Measurements from ENCODE around the gene CENPI. TPM values are rescaled to one million over a fixed set of nuclear protein-coding genes. Genes with fewer than 3 reads are reported as not detected.

Gene CENPI
- polyA plus RNA-seq, 1 donor (not counting 4 experiments of a cell fraction or from before 2014, with no cell fraction given), result 10.5 TPM

GRCh38 chrX:101081231-101081630 is 16.8 kb upstream of the CENPI start:
- FAIRE-seq (peak; percentile 81), DNase-seq (ENCODE audit: low read depth, low spot score) (no peak)
- no peak overlapping the region for H3K9ac ChIP-seq (ENCODE audit: control insufficient read depth, extremely low read depth, insufficient read depth, low read length)

GRCh38 chrX:101091817-101092216 is 6.2 kb upstream of the CENPI start:
- Histone ChIP-seq H3K9me1 (ENCODE audit: control insufficient read depth, extremely low read depth, insufficient read depth, low read length) (no peaks in the 10 kb centered on the region), H3K4me3 (ENCODE audit: control insufficient read depth in 2 of 3, extremely low read depth in 1 of 3, insufficient read depth in 2 of 3, low read depth in 1 of 3, low read length in 3 of 3) (no peak overlapping the region)

More at GRCh38 chrX:101081231-101081630, 16.8 kb upstream of the CENPI start:
- TF ChIP-seq CTCF (optimal IDR thresholded peaks at IDR 0.05 in 1 of 3, IDR thresholded peaks at IDR 0.05 in 1 of 3, conservative IDR thresholded peaks at IDR 0.05 in 1 of 3; ENCODE audit: extremely low read depth in 1 of 3, insufficient read depth in 2 of 3, low read length in 3 of 3) (no peak), EZH2 (IDR thresholded peaks at IDR 0.05; ENCODE audit: low read length) (no peak)
- Histone ChIP-seq H3K4me3 (ENCODE audit: control insufficient read depth in 2 of 3, extremely low read depth in 1 of 3, insufficient read depth in 2 of 3, low read depth in 1 of 3, low read length in 3 of 3) (no peak overlapping the region), H3K4me2 (ENCODE audit: control insufficient read depth, extremely low read depth, insufficient read depth, low read depth, low read length) (no peak overlapping the region), H2AFZ (ENCODE audit: control insufficient read depth, low read length) (no peak overlapping the region), H4K20me1 (ENCODE audit: control insufficient read depth, extremely low read depth, insufficient read depth, low read length) (no peaks in the 10 kb centered on the region), H3K27me3 (ENCODE audit: control insufficient read depth, extremely low read depth, insufficient read depth, low read length) (no peaks in the 10 kb centered on the region), H3K9me3 (ENCODE audit: control insufficient read depth, low read depth, low read length) (no peaks in the 10 kb centered on the region), H3K4me1 (ENCODE audit: control insufficient read depth, extremely low read depth, insufficient read depth, low read length) (no peaks in the 10 kb centered on the region), H3K79me2 (ENCODE audit: control insufficient read depth, insufficient read depth, low read length) (no peaks in the 10 kb centered on the region), H3K36me3 (ENCODE audit: control insufficient read depth in 2 of 2, extremely low read depth in 1 of 2, insufficient read depth in 2 of 2, low read length in 2 of 2) (no peaks in the 10 kb centered on the region), H3K9me1 (ENCODE audit: control insufficient read depth, extremely low read depth, insufficient read depth, low read length) (no peaks in the 10 kb centered on the region), H3K27ac (ENCODE audit: control insufficient read depth, insufficient read depth, low read length) (no peak overlapping the region)
- dilution Hi-C loops (cut with MboI; ENCODE audit: extremely low pct_ligation_motif_present, low sequenced_read_pairs), result no loop called here

More at GRCh38 chrX:101091817-101092216, 6.2 kb upstream of the CENPI start:
- H3K9ac ChIP-seq (ENCODE audit: control insufficient read depth, extremely low read depth, insufficient read depth, low read length), result no peak overlapping the region
- DNase-seq (ENCODE audit: low read depth, low spot score) (no peak), FAIRE-seq (no peak)
- no peaks in the 10 kb centered on the region for H3K9me3 ChIP-seq (ENCODE audit: control insufficient read depth, low read depth, low read length)
- TF ChIP-seq CTCF (optimal IDR thresholded peaks at IDR 0.05 in 1 of 3, IDR thresholded peaks at IDR 0.05 in 1 of 3, conservative IDR thresholded peaks at IDR 0.05 in 1 of 3; ENCODE audit: extremely low read depth in 1 of 3, insufficient read depth in 2 of 3, low read length in 3 of 3), result no peak
- H3K27ac ChIP-seq (ENCODE audit: control insufficient read depth, insufficient read depth, low read length), result no peak overlapping the region
- H2AFZ ChIP-seq (ENCODE audit: control insufficient read depth, low read length), result no peak overlapping the region
- no peak overlapping the region for H3K4me2 ChIP-seq (ENCODE audit: control insufficient read depth, extremely low read depth, insufficient read depth, low read depth, low read length)
- dilution Hi-C loops (cut with MboI; ENCODE audit: extremely low pct_ligation_motif_present, low sequenced_read_pairs), result no loop called here
- H3K36me3 ChIP-seq (ENCODE audit: control insufficient read depth in 2 of 2, extremely low read depth in 1 of 2, insufficient read depth in 2 of 2, low read length in 2 of 2), result no peaks in the 10 kb centered on the region
- no peaks in the 10 kb centered on the region for H3K27me3 ChIP-seq (ENCODE audit: control insufficient read depth, extremely low read depth, insufficient read depth, low read length)
- H4K20me1 ChIP-seq (ENCODE audit: control insufficient read depth, extremely low read depth, insufficient read depth, low read length), result no peaks in the 10 kb centered on the region
- no peaks in the 10 kb centered on the region for H3K4me1 ChIP-seq (ENCODE audit: control insufficient read depth, extremely low read depth, insufficient read depth, low read length)
- H3K79me2 ChIP-seq (ENCODE audit: control insufficient read depth, insufficient read depth, low read length), result no peaks in the 10 kb centered on the region

Data from keratinocyte (primary cell).